ENCODE measurements around the gene OGG1. TPM values are rescaled to one million over a fixed set of nuclear protein-coding genes. Genes with fewer than 3 reads are reported as not detected.
A peak's percentile ranks its signal among the peaks of the same experiment; 100 is the strongest.

OGG1 gene
- total RNA-seq, 3 donors from 2014 or later = 23.3 to 33.0 (median 28.6) TPM

DNA sequence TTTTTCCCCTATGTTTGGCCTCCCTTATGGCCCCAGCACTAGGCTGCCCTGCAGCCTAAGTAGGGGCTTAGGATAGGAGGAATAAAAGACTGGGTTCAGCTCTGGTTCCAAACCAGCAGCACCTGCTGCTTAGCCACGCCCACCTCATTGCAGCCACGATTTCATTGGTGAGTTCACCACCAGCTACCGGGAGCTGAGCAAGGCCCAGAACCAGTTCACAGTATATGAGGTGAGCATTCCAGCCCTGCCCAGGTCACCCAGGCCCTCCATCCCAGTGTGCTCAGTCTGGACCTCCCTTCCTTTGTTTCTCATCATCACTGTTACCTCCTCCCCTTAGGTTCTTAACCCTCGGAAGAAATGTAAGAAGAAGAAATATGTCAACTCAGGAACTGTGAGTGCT, 34.6 kb upstream of the OGG1 start:
- TF ChIP-seq, protein P1, sequence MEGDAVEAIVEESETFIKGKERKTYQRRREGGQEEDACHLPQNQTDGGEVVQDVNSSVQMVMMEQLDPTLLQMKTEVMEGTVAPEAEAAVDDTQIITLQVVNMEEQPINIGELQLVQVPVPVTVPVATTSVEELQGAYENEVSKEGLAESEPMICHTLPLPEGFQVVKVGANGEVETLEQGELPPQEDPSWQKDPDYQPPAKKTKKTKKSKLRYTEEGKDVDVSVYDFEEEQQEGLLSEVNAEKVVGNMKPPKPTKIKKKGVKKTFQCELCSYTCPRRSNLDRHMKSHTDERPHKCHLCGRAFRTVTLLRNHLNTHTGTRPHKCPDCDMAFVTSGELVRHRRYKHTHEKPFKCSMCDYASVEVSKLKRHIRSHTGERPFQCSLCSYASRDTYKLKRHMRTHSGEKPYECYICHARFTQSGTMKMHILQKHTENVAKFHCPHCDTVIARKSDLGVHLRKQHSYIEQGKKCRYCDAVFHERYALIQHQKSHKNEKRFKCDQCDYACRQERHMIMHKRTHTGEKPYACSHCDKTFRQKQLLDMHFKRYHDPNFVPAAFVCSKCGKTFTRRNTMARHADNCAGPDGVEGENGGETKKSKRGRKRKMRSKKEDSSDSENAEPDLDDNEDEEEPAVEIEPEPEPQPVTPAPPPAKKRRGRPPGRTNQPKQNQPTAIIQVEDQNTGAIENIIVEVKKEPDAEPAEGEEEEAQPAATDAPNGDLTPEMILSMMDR (IDR thresholded peaks at IDR 0.05) = no peak
- Histone ChIP-seq H3K9me3 (no peaks in the 10 kb centered on the region), H3K4me1 (ENCODE audit: low read depth) (no peaks in the 10 kb centered on the region), H3K36me3 (ENCODE audit: low read depth) (no peaks in the 10 kb centered on the region), H3K4me3 (no peak overlapping the region)
- DNase-seq (peak in 1 of 3 donors; percentile 26), ATAC-seq (peak; percentile 63)
- intact Hi-C loops (cut with DNase I, micrococcal nuclease) = no loop called here

DNA sequence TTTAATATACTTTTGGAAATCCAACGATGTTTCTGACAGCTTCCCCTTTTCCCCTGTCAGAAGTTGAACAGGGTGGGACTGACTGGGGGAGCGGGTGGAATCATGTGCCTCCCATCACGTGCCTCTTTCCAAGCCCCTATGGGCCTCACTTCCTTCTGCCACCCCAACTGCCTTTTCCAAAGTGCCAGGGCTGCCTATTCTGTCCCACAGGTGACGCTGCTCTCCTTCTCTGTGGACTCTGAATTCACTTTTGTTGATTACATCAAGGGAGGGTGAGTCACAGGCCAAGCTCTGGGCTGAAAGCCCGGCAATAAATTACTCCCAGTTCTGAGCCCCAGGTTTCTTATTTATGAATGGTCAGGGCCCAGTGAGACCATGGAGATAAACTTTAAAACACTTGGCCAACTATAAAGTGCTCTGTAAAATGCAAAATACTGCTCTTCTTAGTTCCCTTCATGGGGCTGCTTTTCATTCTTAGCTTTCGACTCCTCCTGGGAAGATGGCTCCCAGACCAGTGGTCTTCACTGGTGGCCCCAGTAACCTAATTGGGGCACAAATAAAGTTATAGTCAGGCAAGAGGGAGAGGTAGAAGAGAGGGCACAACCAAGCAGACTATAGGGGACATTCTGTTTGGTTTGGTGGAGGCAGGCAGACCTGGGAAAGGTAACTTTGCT, 33.9 kb upstream of the OGG1 start:
- ATAC-seq (peak; percentile 98), DNase-seq (peak; percentile 58 to 76 (median 72))
- TF ChIP-seq, protein P1 (IDR thresholded peaks at IDR 0.05) = peak; percentile 56
- Histone ChIP-seq H3K4me1 (ENCODE audit: low read depth) (no peaks in the 10 kb centered on the region), H3K36me3 (ENCODE audit: low read depth) (no peaks in the 10 kb centered on the region), H3K4me3 (no peak overlapping the region), H3K9me3 (no peaks in the 10 kb centered on the region)
- intact Hi-C loops (cut with DNase I, micrococcal nuclease) = no loop called here

DNA sequence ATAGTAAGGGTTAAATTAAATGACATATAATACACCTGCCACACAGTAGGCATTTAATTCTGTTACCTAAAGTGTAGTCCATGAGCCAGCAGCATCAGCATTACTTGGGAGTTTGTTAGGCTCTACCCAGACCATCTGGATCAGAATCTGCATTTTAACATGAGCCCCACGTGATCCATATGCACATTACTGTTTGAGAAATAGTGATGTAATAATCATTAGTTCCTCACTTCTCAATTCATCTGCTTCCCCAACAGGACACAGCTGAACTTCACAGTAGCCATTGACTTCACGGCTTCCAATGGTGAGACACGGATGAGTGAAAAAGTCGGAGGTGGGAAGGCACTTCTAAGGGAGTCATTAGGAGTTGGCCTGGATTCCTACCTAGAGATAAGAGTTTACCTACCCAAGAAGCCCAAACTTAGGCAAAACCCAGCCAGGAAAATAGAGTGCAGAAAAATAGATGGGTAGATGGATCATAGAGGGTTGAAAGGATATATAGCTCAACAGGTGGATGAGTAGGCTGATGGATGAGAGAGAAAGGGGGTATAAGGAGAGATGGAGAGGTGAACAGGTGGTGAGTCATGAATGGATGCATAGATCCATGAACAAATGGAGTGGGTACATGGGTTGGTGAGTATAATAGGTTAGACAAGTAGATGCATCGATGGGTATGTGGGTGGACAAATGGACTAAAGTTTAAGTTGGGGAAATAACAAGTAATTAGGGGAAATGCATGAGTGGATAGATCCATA, 32.8 kb upstream of the OGG1 start:
- intact Hi-C loops (cut with DNase I, micrococcal nuclease) = no loop called here
- DNase-seq = no peak
- Histone ChIP-seq H3K4me3 (no peak overlapping the region), H3K9me3 (no peaks in the 10 kb centered on the region), H3K4me1 (ENCODE audit: low read depth) (no peaks in the 10 kb centered on the region), H3K36me3 (ENCODE audit: low read depth) (no peaks in the 10 kb centered on the region)
- no peak for ATAC-seq
- TF ChIP-seq, protein P1 (IDR thresholded peaks at IDR 0.05) = no peak

DNA sequence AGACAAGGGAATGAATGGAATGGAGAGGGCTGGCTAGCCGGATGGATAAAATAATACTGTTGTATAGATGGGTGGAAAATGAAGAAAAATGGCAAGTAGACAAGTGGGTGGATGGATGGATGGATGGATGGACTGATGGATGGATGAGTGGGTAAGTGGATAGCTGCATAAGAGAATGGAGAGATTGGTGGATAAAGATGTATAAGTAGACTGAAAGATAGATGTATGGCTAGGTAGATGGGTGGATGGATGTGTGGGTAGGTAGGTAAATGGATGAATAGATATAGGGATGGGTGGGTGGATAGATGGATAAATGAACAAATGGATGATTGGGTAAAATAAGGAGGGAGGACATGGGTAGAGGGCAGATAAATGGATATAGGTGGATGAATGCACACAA, 32.2 kb upstream of the OGG1 start:
- no peak for DNase-seq
- intact Hi-C loops (cut with DNase I, micrococcal nuclease) = no loop called here
- no peaks in the 10 kb centered on the region for H3K4me1 ChIP-seq (ENCODE audit: low read depth)
- ATAC-seq = no peak
- no peaks in the 10 kb centered on the region for H3K36me3 ChIP-seq (ENCODE audit: low read depth)
- TF ChIP-seq, protein P1 (IDR thresholded peaks at IDR 0.05) = no peak
- no peak overlapping the region for H3K4me3 ChIP-seq
- no peaks in the 10 kb centered on the region for H3K9me3 ChIP-seq

DNA sequence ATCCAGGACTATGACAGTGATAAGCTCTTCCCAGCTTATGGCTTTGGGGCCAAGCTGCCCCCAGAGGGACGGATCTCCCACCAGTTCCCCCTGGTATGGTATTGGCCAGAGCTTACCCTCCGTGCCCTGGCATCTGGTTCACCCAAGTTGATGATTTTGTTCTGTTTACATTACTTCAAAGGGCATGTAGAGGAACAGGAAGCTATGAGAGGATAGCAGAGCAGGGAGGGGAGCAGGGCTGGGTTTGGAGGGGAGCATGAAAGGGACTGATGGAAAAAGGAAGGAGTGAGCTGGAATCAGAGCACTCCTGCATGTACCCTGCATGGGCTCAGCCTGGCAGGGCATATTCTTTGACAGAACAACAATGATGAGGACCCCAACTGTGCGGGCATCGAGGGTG, 31.6 kb upstream of the OGG1 start:
- Histone ChIP-seq H3K36me3 (ENCODE audit: low read depth) (no peaks in the 10 kb centered on the region), H3K9me3 (no peaks in the 10 kb centered on the region), H3K4me1 (ENCODE audit: low read depth) (no peaks in the 10 kb centered on the region), H3K4me3 (no peak overlapping the region)
- ATAC-seq = no peak
- TF ChIP-seq, protein P1 (IDR thresholded peaks at IDR 0.05) = no peak
- DNase-seq = no peak
- intact Hi-C loops (cut with DNase I, micrococcal nuclease) = no loop called here

All from mucosa of descending colon (tissue), 3 donors.